Measurements from ENCODE around the gene NUBP2.

GRCh38 chr16:1740234-1740633 is 42.5 kb upstream of the NUBP2 start:
- TF ChIP-seq CTCF (IDR thresholded peaks at IDR 0.05) (no peak), POLR2AphosphoS5 (IDR thresholded peaks at IDR 0.05) (no peak), EP300 (IDR thresholded peaks at IDR 0.05) (no peak)

Data from gastroesophageal sphincter (tissue), 3 donors.